GM18499 (cell line): ENCODE data around the gene SLC47A2.

Experiments
- ATAC-seq: cut with Tn5 transposase; IDR thresholded peaks from one replicate; pipeline ENCODE4 v1.9.1; 2021; ENCODE audit warnings: moderate number of reproducible peaks; ENCODE audit not compliant: insufficient read depth, unreplicated experiment

Gene SLC47A2

GRCh38 chr17:19747829-19748806 is 31.7 kb upstream of the SLC47A2 start, which contains the start of gene ALDH3A1:
ALDH3A1 (minus strand) TSS chr17:19748298; CDS start chr17:19745129, 3,169 bp downstream.
- no peak for ATAC-seq

DNA sequence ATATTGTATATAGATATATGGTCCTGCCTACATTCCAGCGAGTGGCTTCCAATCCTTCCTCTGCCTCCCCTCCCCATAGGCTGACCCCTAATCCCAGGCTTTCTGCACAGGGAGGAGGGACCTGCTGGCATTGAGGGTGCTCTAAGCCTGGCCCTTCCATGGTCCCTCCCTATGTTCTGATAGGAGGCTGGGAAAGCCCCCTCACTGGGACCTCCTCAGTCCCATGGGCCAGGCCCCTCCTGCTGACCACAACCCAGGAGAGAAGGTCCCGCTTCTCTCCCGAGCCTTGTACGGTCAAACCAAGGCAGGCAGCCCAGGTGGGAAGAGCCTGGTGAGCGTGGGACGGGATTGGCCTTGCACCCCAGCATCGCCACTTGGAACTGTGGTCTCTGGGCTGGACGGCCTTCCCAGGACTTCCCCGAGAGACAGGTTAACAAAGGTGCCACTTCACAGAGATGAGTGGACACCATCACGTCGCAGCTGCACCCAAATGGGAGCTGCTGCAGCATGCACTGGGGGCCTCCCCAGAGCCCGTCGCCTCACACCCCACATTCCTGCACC is 30.9 kb upstream of the SLC47A2 start:
- no peak for ATAC-seq

GRCh38 chr17:19746517-19746916 is 30.1 kb upstream of the SLC47A2 start:
- ATAC-seq = no peak

DNA sequence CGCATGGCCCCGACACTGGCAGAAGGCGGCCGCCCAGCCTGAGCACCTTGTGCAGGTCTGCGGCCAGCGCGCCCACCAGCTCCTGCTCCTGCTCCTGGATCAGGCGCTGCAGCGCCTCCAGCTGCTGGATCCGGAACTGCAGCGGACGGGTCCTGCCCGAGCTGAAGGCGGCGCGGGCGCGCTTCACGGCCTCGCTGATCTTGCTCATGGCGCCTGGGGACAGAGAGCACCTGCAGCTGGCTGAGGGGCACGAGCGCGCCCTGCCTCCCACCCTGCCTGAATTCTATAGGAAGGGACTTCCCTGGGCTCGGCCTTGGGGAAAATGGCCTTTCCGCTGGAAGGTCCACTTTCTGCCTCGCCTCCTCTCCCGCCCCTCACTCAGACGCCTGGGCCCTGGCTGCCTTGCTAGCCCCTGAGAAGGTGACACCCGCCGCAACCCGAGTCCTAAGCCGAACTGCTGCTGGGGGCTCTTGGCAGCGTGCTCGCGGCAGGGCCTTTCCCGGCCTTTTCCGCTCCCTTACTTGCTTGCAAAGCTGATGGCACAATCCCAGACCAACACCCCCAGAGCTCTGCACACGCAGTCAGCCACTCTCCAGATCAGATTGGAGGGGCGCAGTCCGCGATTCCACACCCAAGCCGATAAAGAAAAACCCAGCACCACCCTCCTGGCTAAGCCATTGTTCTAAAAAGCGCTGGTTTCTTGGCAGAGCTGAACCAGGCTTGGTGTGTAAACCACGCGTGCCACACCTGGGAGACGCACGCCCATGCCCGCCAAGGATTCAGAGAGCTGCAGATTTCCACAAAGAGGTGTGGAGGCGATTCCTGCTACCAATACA is 28.8 kb upstream of the SLC47A2 start:
- ATAC-seq = no peak

GRCh38 chr17:19744492-19744891 is 28.1 kb upstream of the SLC47A2 start:
- ATAC-seq = no peak

- no peak for ATAC-seq
These were observed 27.0 kb upstream of the SLC47A2 start for GRCh38 chr17:19743101-19744100.

GRCh38 chr17:19742495-19742894 is 26.1 kb upstream of the SLC47A2 start:
- no peak for ATAC-seq

GRCh38 chr17:19741832-19742457 is 25.6 kb upstream of the SLC47A2 start:
- no peak for ATAC-seq

DNA sequence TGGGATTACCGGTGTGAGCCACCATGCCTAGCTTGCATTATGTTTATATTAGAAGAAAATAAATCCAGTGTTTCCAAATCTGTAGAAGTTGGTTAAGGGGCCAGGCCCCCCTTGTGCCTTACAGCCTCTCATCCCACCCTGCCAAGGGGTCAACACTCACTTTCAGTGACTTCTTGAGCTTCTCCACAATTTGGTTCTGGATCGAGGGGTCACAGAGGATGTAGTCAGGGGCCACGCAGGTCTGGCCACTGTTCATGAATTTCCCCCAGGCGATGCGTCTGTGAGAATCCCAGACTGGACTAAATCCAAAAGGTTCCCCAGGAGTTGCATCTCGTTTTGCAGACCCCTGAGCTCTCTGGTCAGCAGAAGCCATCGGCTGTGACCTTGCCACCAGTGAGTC is 24.5 kb upstream of the SLC47A2 start:
- no peak for ATAC-seq

DNA sequence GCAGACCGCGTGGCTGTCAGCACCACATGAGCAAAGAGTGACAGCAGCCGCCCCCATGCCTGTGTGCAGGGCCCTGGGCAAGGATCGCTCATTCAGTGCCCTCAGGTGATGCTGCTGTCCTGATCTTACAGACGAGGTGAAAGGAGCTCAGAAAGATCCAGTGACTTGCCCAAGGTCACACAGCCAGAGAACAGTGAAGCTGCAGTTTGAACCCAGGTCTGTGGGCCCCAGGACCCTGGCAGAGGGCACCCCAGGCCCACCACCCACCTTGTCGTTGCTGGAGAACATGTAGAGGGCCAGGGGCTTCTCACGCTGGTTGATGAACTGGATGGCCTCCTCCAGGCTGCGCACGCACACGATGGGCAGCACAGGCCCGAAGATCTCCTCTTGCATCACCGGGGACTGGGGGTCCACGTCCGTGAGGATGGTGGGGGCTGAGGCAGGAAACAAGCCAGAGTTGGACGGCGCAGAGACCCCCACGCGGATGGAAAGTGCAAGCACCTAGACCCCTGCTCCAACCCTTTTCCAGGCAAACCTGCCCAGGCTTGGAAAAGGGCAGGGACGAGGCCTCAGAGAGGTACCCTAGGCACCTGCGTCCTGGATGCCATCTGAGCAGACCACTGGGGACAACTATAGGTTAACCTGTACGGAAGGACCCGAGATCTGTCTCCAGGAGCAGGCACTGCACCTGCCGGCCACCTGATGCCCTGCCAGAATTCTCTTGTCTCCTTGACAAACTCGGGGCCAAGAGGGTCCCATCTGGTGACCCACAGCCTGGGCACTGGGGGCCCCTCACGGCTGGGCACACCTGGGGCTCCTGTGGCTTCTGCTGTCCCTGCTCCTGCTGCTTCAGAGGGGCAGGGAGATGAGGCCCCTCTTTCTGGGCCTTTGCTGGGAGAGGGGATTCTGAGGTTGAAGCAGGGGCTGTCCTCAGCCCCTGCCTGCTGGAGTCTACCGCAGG is 23.1 kb upstream of the SLC47A2 start:
- no peak for ATAC-seq

- ATAC-seq = no peak
These were observed 22.4 kb upstream of the SLC47A2 start for GRCh38 chr17:19738757-19739156.

DNA sequence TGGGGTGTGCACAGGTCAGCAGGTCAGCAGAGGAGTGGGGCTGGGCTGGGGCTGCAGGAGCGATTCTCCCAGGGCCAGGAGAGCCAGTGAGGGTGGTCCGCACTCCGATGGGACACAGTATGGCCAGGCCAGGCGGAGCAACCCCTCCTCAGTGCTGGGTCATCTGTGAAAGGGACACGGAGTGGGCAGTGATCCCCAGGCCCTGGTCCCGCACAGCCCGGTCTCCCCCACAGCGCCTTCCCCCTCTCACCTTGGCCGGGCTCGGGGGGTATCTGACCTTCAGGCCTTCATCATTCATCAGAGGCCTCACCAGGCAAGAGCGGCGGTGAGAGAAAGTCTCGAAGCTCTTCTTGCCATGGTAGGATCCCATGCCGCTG is 21.7 kb upstream of the SLC47A2 start:
- ATAC-seq = no peak

GRCh38 chr17:19737305-19738072 is 21.1 kb upstream of the SLC47A2 start:
- no peak for ATAC-seq

GRCh38 chr17:19736071-19736470 is 19.7 kb upstream of the SLC47A2 start:
- ATAC-seq = no peak

DNA sequence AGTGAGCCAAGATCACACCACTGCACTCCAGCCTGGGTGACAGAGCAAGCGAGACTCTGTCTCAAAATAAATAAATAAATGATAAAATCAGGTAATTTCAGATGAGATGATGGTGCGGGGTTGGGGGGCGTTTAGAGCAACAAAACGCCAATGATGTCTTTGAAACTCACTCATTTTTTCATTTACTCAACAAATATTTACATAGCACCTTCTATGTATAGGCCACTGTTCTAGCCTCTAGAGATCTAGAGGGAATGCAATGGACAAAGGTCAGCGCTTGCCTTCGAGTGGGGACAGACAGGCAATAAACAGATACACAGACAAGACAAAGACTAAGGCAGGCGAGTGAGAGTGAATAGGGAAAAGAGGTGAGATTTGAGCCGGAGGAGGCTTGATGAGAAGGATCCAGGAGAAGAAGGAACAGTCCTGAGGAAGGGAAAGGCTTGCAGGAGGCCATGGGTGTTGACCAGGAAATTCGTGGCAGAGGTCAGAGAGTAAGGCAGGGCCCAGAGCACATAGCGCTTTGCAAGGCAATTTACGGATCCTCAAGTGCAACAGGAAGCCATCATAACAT is 17.7 kb upstream of the SLC47A2 start:
- ATAC-seq = no peak

GRCh38 chr17:19731626-19732025 is 15.2 kb upstream of the SLC47A2 start:
- no peak for ATAC-seq

DNA sequence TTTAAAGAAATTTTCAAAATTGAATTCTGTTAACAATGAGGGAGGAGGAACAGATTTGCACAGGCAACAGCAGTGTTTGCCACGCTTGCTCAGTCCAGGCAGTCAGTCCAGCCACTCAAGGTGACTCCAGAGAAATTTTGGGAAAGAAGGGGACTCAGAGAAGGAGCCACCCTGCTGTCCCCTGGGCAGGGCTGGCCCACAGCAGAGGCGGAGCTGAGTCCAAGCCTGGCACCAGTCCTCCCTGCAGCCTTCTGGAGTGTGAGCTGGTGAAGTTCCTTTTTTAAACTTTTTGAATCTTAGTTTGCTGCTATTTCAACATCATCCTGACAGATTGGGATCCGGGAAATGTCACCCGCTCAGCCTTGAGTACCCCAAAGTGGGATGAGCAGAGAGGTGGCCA is 14.5 kb upstream of the SLC47A2 start:
- no peak for ATAC-seq
